ENCODE data around the gene CT55.

Gene CT55

GRCh38 chrX:135114392-135114791 lies 56.8 kb downstream of the CT55 start:
- H3K4me1 Mint-ChIP-seq, result no peaks in the 10 kb centered on the region
- TF ChIP-seq, protein P1, sequence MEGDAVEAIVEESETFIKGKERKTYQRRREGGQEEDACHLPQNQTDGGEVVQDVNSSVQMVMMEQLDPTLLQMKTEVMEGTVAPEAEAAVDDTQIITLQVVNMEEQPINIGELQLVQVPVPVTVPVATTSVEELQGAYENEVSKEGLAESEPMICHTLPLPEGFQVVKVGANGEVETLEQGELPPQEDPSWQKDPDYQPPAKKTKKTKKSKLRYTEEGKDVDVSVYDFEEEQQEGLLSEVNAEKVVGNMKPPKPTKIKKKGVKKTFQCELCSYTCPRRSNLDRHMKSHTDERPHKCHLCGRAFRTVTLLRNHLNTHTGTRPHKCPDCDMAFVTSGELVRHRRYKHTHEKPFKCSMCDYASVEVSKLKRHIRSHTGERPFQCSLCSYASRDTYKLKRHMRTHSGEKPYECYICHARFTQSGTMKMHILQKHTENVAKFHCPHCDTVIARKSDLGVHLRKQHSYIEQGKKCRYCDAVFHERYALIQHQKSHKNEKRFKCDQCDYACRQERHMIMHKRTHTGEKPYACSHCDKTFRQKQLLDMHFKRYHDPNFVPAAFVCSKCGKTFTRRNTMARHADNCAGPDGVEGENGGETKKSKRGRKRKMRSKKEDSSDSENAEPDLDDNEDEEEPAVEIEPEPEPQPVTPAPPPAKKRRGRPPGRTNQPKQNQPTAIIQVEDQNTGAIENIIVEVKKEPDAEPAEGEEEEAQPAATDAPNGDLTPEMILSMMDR (IDR thresholded peaks at IDR 0.05; ENCODE audit: unreplicated experiment in 3 of 3), result no peak
- H3K36me3 Mint-ChIP-seq (ENCODE audit: low read depth), result no peaks in the 10 kb centered on the region
- no peaks in the 10 kb centered on the region for H3K27me3 Mint-ChIP-seq (ENCODE audit: low read depth)
- no peaks in the 10 kb centered on the region for H3K9me3 Mint-ChIP-seq
- H3K27ac Mint-ChIP-seq, result no peak overlapping the region
- no peak overlapping the region for H3K4me3 Mint-ChIP-seq

GRCh38 chrX:135112743-135113142 lies 58.5 kb downstream of the CT55 start:
- Mint-ChIP-seq H3K4me1 (no peaks in the 10 kb centered on the region), H3K36me3 (ENCODE audit: low read depth) (no peaks in the 10 kb centered on the region), H3K9me3 (peaks cover 8% of the 10 kb centered on the region), H3K27ac (no peak overlapping the region), H3K27me3 (ENCODE audit: low read depth) (peaks cover 5% of the 10 kb centered on the region), H3K4me3 (no peak overlapping the region)
- TF ChIP-seq, protein P1 (IDR thresholded peaks at IDR 0.05; ENCODE audit: unreplicated experiment in 3 of 3), result no peak

GRCh38 chrX:135112096-135112729 lies 59.0 kb downstream of the CT55 start:
- Mint-ChIP-seq H3K27me3 (ENCODE audit: low read depth) (peaks cover 6% of the 10 kb centered on the region), H3K4me3 (no peak overlapping the region), H3K9me3 (peaks cover 8% of the 10 kb centered on the region), H3K4me1 (no peaks in the 10 kb centered on the region), H3K36me3 (ENCODE audit: low read depth) (no peaks in the 10 kb centered on the region), H3K27ac (no peak overlapping the region)
- TF ChIP-seq, protein P1 (IDR thresholded peaks at IDR 0.05; ENCODE audit: unreplicated experiment in 3 of 3), result peak; percentile 37 to 44 (median 42)

- peaks cover 8% of the 10 kb centered on the region for H3K9me3 Mint-ChIP-seq
- H3K27me3 Mint-ChIP-seq (ENCODE audit: low read depth), result peaks cover 8% of the 10 kb centered on the region
- H3K4me3 Mint-ChIP-seq, result no peak overlapping the region
- no peaks in the 10 kb centered on the region for H3K4me1 Mint-ChIP-seq
- H3K27ac Mint-ChIP-seq, result no peak overlapping the region
- H3K36me3 Mint-ChIP-seq (ENCODE audit: low read depth), result no peaks in the 10 kb centered on the region
- TF ChIP-seq, protein P1 (IDR thresholded peaks at IDR 0.05; ENCODE audit: unreplicated experiment in 3 of 3), result no peak
Measured at GRCh38 chrX:135109554-135109953, 61.6 kb downstream of the CT55 start.
